ENCODE measurements around the gene MT2A.
A peak's percentile ranks its signal among the peaks of the same experiment; 100 is the strongest.
"Not testable (repeated sequence)": the region's sequence is repeated elsewhere in the genome, so short reads cannot be mapped to it uniquely, and the experiment has no call there.

MT2A gene

DNA sequence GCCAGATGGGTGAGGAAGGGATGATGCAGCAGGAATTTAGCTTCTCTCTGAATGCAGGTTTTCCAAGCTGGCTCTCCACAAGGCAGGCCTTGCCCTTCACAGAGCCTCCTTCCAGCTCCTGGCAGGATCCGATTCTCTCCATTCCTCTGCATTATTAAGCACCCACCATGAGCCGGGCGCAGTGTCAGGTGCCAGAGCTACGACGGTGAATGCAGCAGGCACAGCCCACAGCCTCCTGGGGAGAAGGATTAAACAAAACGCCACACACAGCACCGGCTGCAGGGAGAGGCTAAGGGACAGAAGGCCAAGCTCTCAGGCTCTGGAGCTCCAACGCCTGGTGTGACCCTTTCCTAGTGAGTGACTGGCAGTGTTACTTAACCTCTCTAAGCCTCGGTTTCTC, 7.1 kb upstream of the MT2A start:
- no peak for DNase-seq

- peak; percentile 43 for DNase-seq
Measured at GRCh38 chr16:56603589-56603988, 4.8 kb upstream of the MT2A start.

GRCh38 chr16:56604966-56605365, 3.4 kb upstream of the MT2A start:
- DNase-seq = no peak

- DNase-seq = no peak
Measured at GRCh38 chr16:56605475-56605874, 2.9 kb upstream of the MT2A start.

GRCh38 chr16:56606071-56606475, 2.3 kb upstream of the MT2A start:
- no peak for DNase-seq

DNA sequence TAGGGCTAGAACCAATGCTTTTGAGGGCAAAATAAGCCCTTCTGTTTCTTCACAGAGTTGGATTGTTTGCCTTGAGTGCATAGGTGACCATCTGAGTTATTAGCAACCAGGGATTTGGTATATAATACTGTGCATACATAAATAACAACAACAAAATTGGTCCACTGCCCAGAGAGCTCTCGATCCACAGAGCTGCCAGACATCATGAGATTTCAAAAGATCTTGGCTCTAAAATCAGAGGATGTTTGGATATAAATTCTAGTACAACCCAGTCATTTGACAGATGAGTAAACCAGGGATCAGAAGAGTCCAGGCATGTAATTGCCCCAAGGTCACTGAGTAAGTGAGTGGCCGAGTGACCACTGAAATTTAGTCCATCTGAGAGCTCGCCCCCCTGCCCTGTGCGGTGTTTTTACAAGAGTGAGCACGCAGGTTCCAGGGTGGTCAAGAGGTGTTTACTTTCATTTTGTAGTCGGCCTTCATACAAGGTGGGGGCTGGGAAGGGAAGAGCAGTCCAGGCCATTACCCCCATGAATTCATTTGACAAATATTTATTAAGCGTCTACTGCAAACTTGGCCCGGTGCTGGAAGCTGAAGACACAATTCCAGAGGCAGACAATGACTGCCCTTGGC, 1.8 kb upstream of the MT2A start:
- DNase-seq = no peak

GRCh38 chr16:56607109-56607618, 1.2 kb upstream of the MT2A start:
- DNase-seq = peak; percentile 43

GRCh38 chr16:56607675-56608042, 725 bp upstream of the MT2A start:
- DNase-seq = no peak

- peak; percentile 29 for DNase-seq
Measured at GRCh38 chr16:56608876-56609462, 585 bp downstream of the MT2A start.

- DNase-seq = peak; percentile 85
Measured at GRCh38 chr16:56609463-56609921, 1.1 kb downstream of the MT2A start.

GRCh38 chr16:56610017-56610608, 1.7 kb downstream of the MT2A start:
- DNase-seq = peak; percentile 73

- DNase-seq = no peak
Measured at GRCh38 chr16:56610609-56611111, 2.3 kb downstream of the MT2A start.

DNA sequence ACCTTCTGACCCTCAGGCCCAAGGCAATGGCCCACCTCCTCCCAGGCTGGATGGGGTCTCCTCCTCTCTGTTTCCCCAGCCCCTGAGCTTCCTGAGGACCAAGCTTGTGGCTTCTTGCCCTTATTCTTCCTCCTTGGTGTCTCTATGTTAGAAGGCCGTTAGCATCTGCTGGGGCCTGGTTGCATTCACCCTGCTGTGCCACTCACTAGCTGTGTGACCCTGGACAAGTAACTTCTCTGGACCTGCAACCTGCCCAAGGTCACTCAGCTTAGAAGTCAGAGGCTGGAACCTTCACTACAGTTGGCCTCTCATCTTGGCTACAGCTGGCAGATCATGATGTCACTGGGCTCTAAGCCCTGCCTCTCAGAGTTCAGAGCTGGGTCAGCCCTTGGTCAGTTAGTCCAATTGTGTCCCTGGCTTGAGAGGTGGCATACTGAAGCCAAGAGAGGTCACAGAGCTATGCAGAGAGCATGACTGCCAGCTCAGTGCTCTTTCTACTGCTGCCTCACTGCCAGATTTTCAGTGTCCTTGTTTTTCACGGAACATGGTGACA, 3.0 kb downstream of the MT2A start:
- no peak for DNase-seq

DNA sequence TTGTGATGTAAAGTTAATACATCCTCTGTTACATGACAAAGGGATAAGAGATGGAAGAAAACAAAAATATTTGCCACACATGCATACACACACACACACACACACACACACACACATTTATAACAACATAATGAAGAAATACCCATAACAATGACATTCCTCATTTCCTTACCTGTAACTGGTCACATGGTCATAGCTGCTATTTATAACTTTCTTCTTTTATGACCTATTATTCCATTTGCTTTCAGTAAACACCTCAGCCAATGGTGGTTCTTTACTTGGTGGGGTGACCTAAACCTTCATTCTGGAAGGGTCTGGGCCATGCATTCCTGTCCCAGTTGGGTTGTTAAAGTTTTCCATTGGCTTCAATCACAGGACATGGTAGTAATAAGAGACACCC, 5.3 kb downstream of the MT2A start:
- DNase-seq = no peak

- DNase-seq = no peak
Measured at GRCh38 chr16:56614549-56614991, 6.2 kb downstream of the MT2A start.

DNA sequence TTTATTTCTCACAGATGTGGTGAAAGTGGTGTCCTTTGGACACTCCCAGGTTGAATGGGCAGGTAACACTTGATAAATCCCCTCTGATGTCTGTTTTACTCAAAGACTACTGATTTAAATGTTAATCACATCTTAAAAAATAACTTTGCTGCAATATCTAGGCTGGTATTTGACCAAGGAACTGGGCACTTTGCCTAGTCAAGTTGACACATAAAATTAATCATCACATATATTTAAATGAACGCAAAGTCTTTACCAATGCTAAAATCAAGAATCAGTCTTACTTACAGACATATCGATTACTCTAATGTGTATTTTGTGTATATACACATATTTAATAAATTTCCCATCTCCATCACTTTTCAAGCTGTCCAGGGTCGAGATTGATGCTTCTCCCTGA, 7.0 kb downstream of the MT2A start:
- DNase-seq = no peak

DNA sequence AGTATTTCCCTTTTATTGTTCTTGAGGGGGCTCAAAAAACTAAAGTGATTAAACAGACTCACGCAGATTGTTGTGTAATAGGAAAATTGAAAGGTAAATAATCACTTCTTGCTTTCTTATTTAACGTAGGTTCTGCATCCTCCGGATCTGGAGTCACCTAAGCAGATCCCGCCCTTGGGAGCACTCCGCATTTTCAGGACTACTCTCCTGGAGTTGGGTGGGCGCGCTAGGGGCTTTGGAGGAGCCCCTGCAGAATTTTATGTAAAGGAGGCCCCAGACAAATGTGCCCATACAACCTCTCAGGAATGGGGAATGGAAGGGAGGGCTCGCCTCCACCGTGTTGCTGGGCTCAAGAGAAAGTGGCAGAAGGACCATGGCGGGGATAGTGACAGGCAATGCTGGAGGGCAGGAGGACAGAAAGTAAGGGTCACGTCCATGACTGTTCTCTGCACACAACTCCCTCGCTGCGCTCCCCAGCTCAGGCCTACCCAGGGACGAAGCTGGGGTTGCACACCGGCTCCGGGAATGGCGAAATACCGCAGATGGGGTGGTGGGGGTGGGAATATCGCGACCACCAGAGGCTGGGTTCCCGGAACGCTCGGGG, 8.3 kb downstream of the MT2A start:
- DNase-seq = no peak

GRCh38 chr16:56617212-56618085, 9.1 kb downstream of the MT2A start:
- DNase-seq = peak; percentile 78

DNA sequence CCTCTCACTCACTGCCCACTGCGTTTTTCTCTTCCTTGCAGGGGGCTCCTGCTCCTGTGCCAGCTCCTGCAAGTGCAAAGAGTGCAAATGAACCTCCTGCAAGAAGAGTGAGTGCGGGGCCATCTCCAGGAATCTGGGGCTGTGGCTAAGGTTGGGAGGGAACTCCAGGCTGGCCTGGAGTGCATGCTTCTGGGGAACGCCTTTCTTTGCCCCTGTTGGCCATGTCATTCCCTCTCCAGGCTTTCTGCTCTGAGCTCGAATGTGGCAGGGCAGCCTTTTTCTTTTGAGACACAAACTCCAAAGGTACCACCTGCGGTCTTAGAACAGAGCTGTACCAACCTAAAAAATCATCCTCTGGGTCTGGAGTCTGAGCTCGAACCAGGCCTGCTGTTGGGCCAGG, 9.8 kb downstream of the MT2A start:
- no peak for DNase-seq

DNA sequence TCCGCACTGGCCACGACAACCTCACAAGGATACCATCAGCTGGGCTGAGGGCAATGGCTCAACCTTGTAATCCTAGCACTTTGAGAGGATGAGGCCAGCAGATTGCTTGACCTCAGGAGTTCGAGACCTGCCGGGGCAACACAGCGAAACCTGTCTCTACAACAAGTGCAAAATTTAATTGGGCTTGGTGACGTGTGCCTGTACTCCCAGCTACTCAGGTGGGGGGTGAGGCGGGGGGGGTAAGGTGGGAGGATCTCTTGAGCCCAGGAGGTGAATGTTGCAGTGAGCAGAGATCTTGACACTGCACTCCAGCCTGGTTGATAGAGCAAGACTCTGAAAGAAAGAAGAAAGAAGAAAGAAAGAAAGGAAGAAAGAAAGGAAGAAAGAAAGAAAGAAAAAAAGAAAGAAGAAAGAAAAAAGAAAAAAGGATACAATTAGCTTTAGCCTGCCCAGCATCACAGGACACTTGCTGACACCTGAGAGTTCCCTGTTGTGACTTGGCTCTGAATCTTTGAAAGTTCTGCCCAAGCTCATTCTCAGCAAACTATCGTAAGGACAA, 12.0 kb downstream of the MT2A start:
- no peak for DNase-seq

DNA sequence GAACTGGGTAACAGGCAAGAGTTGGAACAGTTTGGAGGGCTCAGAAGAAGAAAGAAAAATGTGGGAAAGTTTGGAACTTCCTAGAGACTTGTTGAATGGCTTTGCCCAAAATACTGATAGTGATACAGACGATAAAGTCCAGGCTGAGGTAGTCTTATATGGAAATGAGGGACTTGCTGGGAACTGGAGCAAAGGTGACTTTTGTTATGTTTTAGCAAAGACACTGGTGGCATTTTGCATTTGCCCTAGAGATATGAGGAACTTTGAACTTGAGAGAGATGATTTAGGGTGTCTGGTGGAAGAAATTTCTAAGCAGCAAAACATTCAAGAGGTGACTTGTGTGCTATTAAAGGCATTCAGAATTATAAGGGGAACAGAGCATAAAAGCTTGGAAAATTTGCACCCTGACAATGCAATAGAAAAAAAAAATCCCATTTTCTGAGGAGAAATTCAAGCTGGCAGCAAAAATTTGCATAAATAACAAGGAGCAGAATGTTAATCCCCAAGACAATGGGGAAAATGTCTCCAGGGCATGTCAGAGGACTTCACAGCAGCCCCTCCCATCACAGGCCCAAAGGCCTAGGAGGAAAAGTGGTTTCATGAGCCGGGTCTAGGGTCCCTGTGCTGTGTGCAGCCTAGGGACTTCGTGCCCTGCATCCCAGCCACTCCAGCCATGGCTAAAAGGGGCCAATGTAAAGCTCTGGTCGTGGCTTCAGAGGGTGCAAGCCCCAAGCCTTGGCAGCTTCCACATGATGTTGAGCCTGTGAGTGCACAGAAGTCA, 13.5 kb downstream of the MT2A start:
- DNase-seq = not testable (repeated sequence)
